ENCODE data around the gene ZEB2. TPM values are rescaled to one million over a fixed set of nuclear protein-coding genes. Genes with fewer than 3 reads are reported as not detected.

Gene ZEB2
- total RNA-seq, 6 donors from 2014 or later: 104 to 237 (median 148) TPM

DNA sequence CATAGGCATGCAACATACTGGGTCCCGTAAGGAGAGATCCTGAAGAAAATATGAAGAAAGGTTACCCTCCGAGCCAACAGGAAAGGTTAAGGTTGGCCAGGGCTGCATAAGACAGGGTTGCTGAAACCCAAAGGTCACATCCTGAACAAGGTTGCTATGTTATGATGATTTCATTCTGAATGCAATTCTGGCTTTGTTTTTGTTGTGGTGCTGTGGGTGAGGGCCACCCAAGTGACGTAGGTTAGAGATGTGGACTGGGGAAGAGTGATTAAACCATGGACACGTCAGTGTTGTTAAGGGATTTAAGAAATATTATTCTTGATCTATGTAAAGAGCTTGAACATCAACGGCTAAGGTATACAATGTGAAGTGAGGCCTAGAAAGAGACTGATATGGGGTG is 60.0 kb downstream of the ZEB2 start:
- DNase-seq (no peak), ATAC-seq (ENCODE audit: low FRiP score in 2 of 2) (peak in 1 of 2 donors; percentile 60)
- TF ChIP-seq POLR2A (IDR thresholded peaks at IDR 0.05) (no peak), EP300 (IDR thresholded peaks at IDR 0.05) (peak in 1 of 4 donors; percentile 28), POLR2AphosphoS5 (IDR thresholded peaks at IDR 0.05) (peak in 1 of 2 donors; percentile 24)
- H3K36me3 ChIP-seq: no peaks in the 10 kb centered on the region
- H3K27me3 ChIP-seq: no peaks in the 10 kb centered on the region
- no peaks in the 10 kb centered on the region for H3K9me3 ChIP-seq
- WGBS, 2 donors: 47 to 61% methylated on average over 5 of the region's 5 CpGs
- peaks cover 40 to 71% (median 61%) of the 10 kb centered on the region in 4 donors for H3K4me1 ChIP-seq
- H3K27ac ChIP-seq: peak overlapping the region; percentile 31 to 82 (median 56)
- no peak overlapping the region for H3K4me3 ChIP-seq

DNA sequence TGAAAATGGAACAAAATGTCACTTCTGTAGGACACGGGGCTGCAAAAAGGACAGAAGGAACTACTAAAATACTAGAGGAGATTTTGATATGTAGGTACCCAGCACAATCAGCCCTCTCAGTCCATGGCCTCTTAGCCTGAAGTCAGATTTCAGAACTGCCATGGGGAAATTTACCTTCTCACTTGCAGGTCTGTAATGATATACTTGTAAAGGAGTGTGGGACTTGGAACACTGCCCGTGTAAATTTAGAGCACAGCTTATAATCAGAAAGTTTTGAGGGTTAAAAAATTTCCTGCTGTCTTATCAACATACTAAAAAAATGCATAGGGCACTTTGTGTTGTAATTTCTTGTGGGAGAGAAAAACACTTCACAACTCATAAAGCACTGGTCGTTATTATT is 60.6 kb downstream of the ZEB2 start:
- peaks cover 43 to 74% (median 66%) of the 10 kb centered on the region in 4 donors for H3K4me1 ChIP-seq

DNA sequence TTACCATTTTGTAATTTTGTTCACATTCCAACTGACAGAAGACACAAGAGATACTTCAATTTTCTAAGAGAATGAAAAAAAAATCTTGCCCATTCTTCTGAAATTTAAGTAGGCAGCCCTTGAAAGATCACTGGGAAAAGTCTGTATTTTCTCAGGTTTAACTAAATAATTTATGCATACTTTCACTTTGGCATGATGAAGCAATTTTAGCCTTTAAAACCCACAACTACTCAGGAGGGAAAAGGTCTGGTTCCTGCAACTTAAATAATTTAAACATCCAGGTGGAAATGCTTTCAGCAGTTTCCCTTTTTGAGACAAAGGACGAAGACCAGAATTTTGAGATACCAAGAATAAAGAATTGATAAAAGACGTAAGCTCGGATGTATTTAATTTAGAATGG is 61.4 kb downstream of the ZEB2 start:
- Histone ChIP-seq H3K27me3 (no peaks in the 10 kb centered on the region), H3K36me3 (no peaks in the 10 kb centered on the region), H3K9me3 (no peaks in the 10 kb centered on the region), H3K4me3 (no peak overlapping the region), H3K4me1 (peaks cover 44 to 82% (median 73%) of the 10 kb centered on the region in 4 donors), H3K27ac (peak overlapping the region in 3 of 4 donors; percentile 36 to 82 (median 70))
- ATAC-seq (ENCODE audit: low FRiP score in 2 of 2) (no peak), DNase-seq (no peak)
- WGBS, 2 donors: 42 to 47% methylated on average over 3 of the region's 3 CpGs
- TF ChIP-seq POLR2AphosphoS5 (IDR thresholded peaks at IDR 0.05) (no peak), POLR2A (IDR thresholded peaks at IDR 0.05) (no peak), EP300 (IDR thresholded peaks at IDR 0.05) (no peak)
- TF ChIP-seq, protein P1, sequence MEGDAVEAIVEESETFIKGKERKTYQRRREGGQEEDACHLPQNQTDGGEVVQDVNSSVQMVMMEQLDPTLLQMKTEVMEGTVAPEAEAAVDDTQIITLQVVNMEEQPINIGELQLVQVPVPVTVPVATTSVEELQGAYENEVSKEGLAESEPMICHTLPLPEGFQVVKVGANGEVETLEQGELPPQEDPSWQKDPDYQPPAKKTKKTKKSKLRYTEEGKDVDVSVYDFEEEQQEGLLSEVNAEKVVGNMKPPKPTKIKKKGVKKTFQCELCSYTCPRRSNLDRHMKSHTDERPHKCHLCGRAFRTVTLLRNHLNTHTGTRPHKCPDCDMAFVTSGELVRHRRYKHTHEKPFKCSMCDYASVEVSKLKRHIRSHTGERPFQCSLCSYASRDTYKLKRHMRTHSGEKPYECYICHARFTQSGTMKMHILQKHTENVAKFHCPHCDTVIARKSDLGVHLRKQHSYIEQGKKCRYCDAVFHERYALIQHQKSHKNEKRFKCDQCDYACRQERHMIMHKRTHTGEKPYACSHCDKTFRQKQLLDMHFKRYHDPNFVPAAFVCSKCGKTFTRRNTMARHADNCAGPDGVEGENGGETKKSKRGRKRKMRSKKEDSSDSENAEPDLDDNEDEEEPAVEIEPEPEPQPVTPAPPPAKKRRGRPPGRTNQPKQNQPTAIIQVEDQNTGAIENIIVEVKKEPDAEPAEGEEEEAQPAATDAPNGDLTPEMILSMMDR (IDR thresholded peaks at IDR 0.05): no peak

More for the DNA sequence above, 60.6 kb downstream of the ZEB2 start:
- Histone ChIP-seq H3K9me3 (no peaks in the 10 kb centered on the region), H3K36me3 (no peaks in the 10 kb centered on the region), H3K4me3 (no peak overlapping the region), H3K27ac (peak overlapping the region in 3 of 4 donors; percentile 36 to 82 (median 70)), H3K27me3 (no peaks in the 10 kb centered on the region)
- 19 to 20% methylated on average over 3 of the region's 3 CpGs for WGBS, 2 donors
- no peak for ATAC-seq (ENCODE audit: low FRiP score in 2 of 2)
- no peak for TF ChIP-seq POLR2A (IDR thresholded peaks at IDR 0.05)
- no peak for DNase-seq

DNA sequence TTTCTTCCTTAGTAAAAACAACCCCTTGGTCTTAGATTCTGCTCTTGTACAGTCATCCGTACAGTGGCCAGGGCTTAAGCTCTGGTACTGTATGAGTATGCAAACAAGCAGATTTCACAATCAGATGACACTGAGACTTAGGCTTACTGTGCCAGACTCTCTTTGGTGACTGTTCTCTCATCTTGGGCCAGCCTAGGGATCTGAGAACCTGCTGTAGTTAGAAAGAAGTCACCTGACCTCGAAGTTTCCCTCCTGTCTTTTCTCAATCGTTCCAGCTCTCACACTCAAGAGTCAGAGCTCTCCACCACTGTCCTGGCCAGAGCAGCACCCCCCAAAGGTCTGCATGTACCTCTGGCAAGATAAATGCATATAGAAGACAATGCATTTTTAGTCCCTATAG is 63.2 kb downstream of the ZEB2 start:
- 7 to 14% methylated on average over 3 of the region's 3 CpGs for WGBS, 2 donors
- Histone ChIP-seq H3K27me3 (no peaks in the 10 kb centered on the region), H3K36me3 (no peaks in the 10 kb centered on the region), H3K9me3 (no peaks in the 10 kb centered on the region), H3K4me3 (no peak overlapping the region), H3K27ac (peak overlapping the region in 2 of 4 donors; percentile 32 to 70), H3K4me1 (peaks cover 46 to 87% (median 79%) of the 10 kb centered on the region in 4 donors)
- DNase-seq (peak in 1 of 2 donors; percentile 67), ATAC-seq (ENCODE audit: low FRiP score in 2 of 2) (peak; percentile 81 to 92)
- TF ChIP-seq, protein P1 (IDR thresholded peaks at IDR 0.05): no peak
- TF ChIP-seq POLR2A (IDR thresholded peaks at IDR 0.05): no peak
- no peak for TF ChIP-seq POLR2AphosphoS5 (IDR thresholded peaks at IDR 0.05)
- no peak for TF ChIP-seq EP300 (IDR thresholded peaks at IDR 0.05)

DNA sequence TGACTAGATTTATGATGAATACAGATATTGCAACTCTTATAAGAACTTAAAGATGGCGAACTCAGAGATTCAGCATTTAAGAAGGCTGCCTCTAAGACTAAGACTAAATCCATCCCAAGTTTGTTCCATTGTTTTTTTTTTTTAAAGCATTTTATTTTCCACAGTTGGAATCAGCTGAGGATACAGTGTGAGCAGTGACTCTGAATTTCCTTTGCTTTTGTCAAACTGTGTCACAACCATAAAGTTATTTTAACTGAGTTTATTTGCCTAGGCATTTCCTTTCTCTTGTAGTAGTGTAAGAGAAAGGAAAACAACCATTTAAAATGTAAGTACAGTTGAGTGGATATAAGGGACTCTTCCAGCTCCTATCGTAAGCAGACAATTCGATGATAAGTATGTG is 63.9 kb downstream of the ZEB2 start:
- WGBS, 2 donors: 66 to 84% methylated on average over 3 of the region's 3 CpGs
- Histone ChIP-seq H3K4me1 (peaks cover 42 to 80% (median 76%) of the 10 kb centered on the region in 4 donors), H3K27me3 (no peaks in the 10 kb centered on the region), H3K4me3 (no peak overlapping the region), H3K27ac (peak overlapping the region in 2 of 4 donors; percentile 32 to 70), H3K9me3 (no peaks in the 10 kb centered on the region), H3K36me3 (no peaks in the 10 kb centered on the region)
- TF ChIP-seq POLR2AphosphoS5 (IDR thresholded peaks at IDR 0.05) (no peak), POLR2A (IDR thresholded peaks at IDR 0.05) (no peak), EP300 (IDR thresholded peaks at IDR 0.05) (no peak)
- TF ChIP-seq, protein P1 (IDR thresholded peaks at IDR 0.05): no peak
- DNase-seq (no peak), ATAC-seq (ENCODE audit: low FRiP score in 2 of 2) (no peak)
